Liver (tissue), 9 donors: ENCODE data around the gene OR10C1. TPM values are rescaled to one million over a fixed set of nuclear protein-coding genes. Genes with fewer than 3 reads are reported as not detected.

Experiments
- DNase-seq: peaks from one replicate; pipeline ENCODE4 v3.0.0-alpha.2; 2017; ENCODE audit warnings: low spot score
- H3K27ac ChIP-seq, 2 donors: one replicate each; pipeline ENCODE4 v1.7.0; 2013; ENCODE audit warnings: inconsistent platforms in 2 of 2, low read length in 2 of 2, control low read depth in 1 of 2, low read depth in 1 of 2, mild to moderate bottlenecking in 1 of 2
- H3K27me3 ChIP-seq, 4 donors: one replicate each; pipeline versions ENCODE4 v1.6.1 to v1.7.0; 2013; ENCODE audit warnings: low read length in 3 of 4, inconsistent platforms in 1 of 4, mild to moderate bottlenecking in 1 of 4, moderate library complexity in 1 of 4; ENCODE audit not compliant: control insufficient read depth in 4 of 4, insufficient read depth in 4 of 4
- H3K36me3 ChIP-seq, 4 donors: one replicate each; pipeline versions ENCODE4 v1.6.1 to v1.7.0; 2013; ENCODE audit warnings: low read length in 3 of 4, mild to moderate bottlenecking in 3 of 4, low read depth in 1 of 4, moderate library complexity in 1 of 4; ENCODE audit not compliant: control insufficient read depth in 4 of 4, insufficient read depth in 3 of 4
- H3K4me1 ChIP-seq, 4 donors: one replicate each; pipeline versions ENCODE4 v1.6.1 to v1.7.0; 2013; ENCODE audit warnings: low read length in 3 of 4, mild to moderate bottlenecking in 3 of 4, moderate library complexity in 1 of 4; ENCODE audit not compliant: control insufficient read depth in 4 of 4, insufficient read depth in 4 of 4
- H3K4me3 ChIP-seq, 3 donors: one replicate each; pipeline versions ENCODE4 v1.6.1 to v1.7.0; 2013; ENCODE audit warnings: low read length in 3 of 3, control low read depth in 1 of 3, low read depth in 1 of 3, mild to moderate bottlenecking in 1 of 3
- H3K9ac ChIP-seq, 2 donors: one replicate each; pipeline ENCODE4 v1.7.0; 2013; ENCODE audit warnings: low read length in 2 of 2, mild to moderate bottlenecking in 2 of 2, moderate library complexity in 2 of 2, control low read depth in 1 of 2, low read depth in 1 of 2
- H3K9me3 ChIP-seq, 4 donors: one replicate each; pipeline versions ENCODE4 v1.6.1 to v1.7.0; 2013; ENCODE audit warnings: low read length in 3 of 4; ENCODE audit not compliant: control insufficient read depth in 4 of 4
- CTCF ChIP-seq: fragments of 150-350 bp; IDR thresholded peaks from 2 replicates; pipeline ENCODE4 v1.5.1; 2017; ENCODE audit warnings: improper control_type of control experiment, low read depth, low read length; ENCODE audit not compliant: missing input control
- EGR1 ChIP-seq, 2 donors: IDR thresholded peaks; 2 replicates each; pipeline ENCODE4 v1.6.1; 2016 to 2018; ENCODE audit warnings: antibody characterized with exemption in 2 of 2, low read depth in 2 of 2
- HNF4A ChIP-seq, 2 donors: conservative IDR thresholded peaks; 2 replicates each; pipeline ENCODE4 v1.6.1; 2016; ENCODE audit warnings: antibody characterized with exemption in 2 of 2, mild to moderate bottlenecking in 2 of 2
- HNF4G ChIP-seq: IDR thresholded peaks from 2 replicates; pipeline ENCODE4 v1.6.1; 2016; ENCODE audit warnings: antibody characterized with exemption
- JUND ChIP-seq, 2 donors: IDR thresholded peaks; 2 replicates each; pipeline ENCODE4 v1.6.1; 2016; ENCODE audit warnings: antibody characterized with exemption in 2 of 2
- MAX ChIP-seq: IDR thresholded peaks from 2 replicates; pipeline ENCODE4 v1.6.1; 2016; ENCODE audit warnings: antibody characterized with exemption
- NR2F2 ChIP-seq: IDR thresholded peaks from 2 replicates; pipeline ENCODE4 v1.6.1; 2016; ENCODE audit warnings: antibody characterized with exemption
- REST ChIP-seq: IDR thresholded peaks from 2 replicates; pipeline ENCODE4 v1.6.1; 2016; ENCODE audit warnings: antibody characterized with exemption, mild to moderate bottlenecking
- RXRA ChIP-seq, 2 donors: IDR thresholded peaks; 2 replicates each; pipeline ENCODE4 v1.6.1; 2017 to 2018; ENCODE audit warnings: antibody characterized with exemption in 2 of 2, mild to moderate bottlenecking in 1 of 2
- ZBTB33 ChIP-seq: IDR thresholded peaks from 2 replicates; pipeline ENCODE4 v1.6.1; 2016; ENCODE audit warnings: antibody characterized with exemption
- polyA plus RNA-seq, 2 donors: library from polyadenylated mRNA; stranded (reverse) in 1 of 2; unstranded in 1 of 2; fragments of 200-250 nt in 1 of 2; fragments of >200 nt in 1 of 2; fragmentation: Nextera tagmentation in 1 of 2; extraction: Ambion mirVana in 1 of 2; gene quantifications; one replicate each; pipeline versions ENCODE4 v1.2.1 to v1.2.3, GENCODE V29; 2013 to 2015
- total RNA-seq, 2 donors: library from RNA; depleted of rRNA; stranded (reverse); fragments of >200 nt; gene quantifications; one replicate each; pipeline ENCODE4 v1.2.3, GENCODE V29; 2014
- donor health status: healthy.
- donor health status: healthy.
- donor health status: healthy.
- donor health status: healthy.
- donor health status: healthy.

Gene OR10C1
- total RNA-seq = not detected
- polyA plus RNA-seq = not detected

GRCh38 chr6:29439006-29439405, at the start of gene OR10C1:
TSS of gene OR10C1 (plus strand) at chr6:29439306. CDS start at chr6:29440016, 710 bp downstream.
- no peak for DNase-seq
- H3K4me3 ChIP-seq = no peak within 1 kb of the TSS
- no peak within 1 kb of the TSS for H3K9ac ChIP-seq
- TF ChIP-seq HNF4A (conservative IDR thresholded peaks at IDR 0.05) = no peak
- no peak for TF ChIP-seq RXRA (IDR thresholded peaks at IDR 0.05)
- TF ChIP-seq NR2F2 = no peak
- no peak for TF ChIP-seq REST
- no peak for TF ChIP-seq JUND (IDR thresholded peaks at IDR 0.05)
- TF ChIP-seq EGR1 (IDR thresholded peaks at IDR 0.05; ENCODE audit: low read depth in 2 of 2) = no peak
- TF ChIP-seq HNF4G = no peak
- no peak for TF ChIP-seq ZBTB33
- no peaks in the 10 kb centered on the region for H3K36me3 ChIP-seq
- H3K9me3 ChIP-seq = no peaks in the 10 kb centered on the region
- no peaks in the 10 kb centered on the region for H3K4me1 ChIP-seq
- H3K27me3 ChIP-seq = no peaks in the 10 kb centered on the region
- H3K27ac ChIP-seq = no peak within 1 kb of the TSS

- Histone ChIP-seq H3K36me3 (no peaks in the 10 kb centered on the region), H3K9ac (no peak within 1 kb of the TSS), H3K9me3 (no peaks in the 10 kb centered on the region), H3K27ac (no peak within 1 kb of the TSS), H3K27me3 (peaks cover 0 to 4% (median 1%) of the 10 kb centered on the region in 4 donors), H3K4me3 (no peak within 1 kb of the TSS), H3K4me1 (no peaks in the 10 kb centered on the region)
- TF ChIP-seq ZBTB33 (no peak), MAX (no peak), CTCF (no peak), JUND (IDR thresholded peaks at IDR 0.05) (no peak)
- DNase-seq = no peak
Observed at GRCh38 chr6:29395331-29395730, 43.8 kb upstream of the OR10C1 start, which contains the start of gene OR12D2. TSS of gene OR12D2 (plus strand) at chr6:29395631. CDS start at chr6:29396700, 1,069 bp downstream.
